DMS153 treated with DMSO at 0.1 percent for 48 hours (cell line): Measurements from ENCODE around the gene TNIP1.

Source experiments
- DNase-seq: peaks from one replicate; lab custom pipeline; 2025; ENCODE audit not compliant: unreplicated experiment; lab: John Stamatoyannopoulos, UW

Gene TNIP1

GRCh38 chr5:151047814-151048425, 32.9 kb downstream of the TNIP1 start:
- DNase-seq = no peak

GRCh38 chr5:151042453-151043093, 38.3 kb downstream of the TNIP1 start:
- DNase-seq = no peak

GRCh38 chr5:151041577-151042268, 39.1 kb downstream of the TNIP1 start:
- no peak for DNase-seq

GRCh38 chr5:151040211-151040747, 40.6 kb downstream of the TNIP1 start:
- no peak for DNase-seq

GRCh38 chr5:151039665-151040064, 41.2 kb downstream of the TNIP1 start:
- DNase-seq = no peak

- DNase-seq = no peak
Observed at GRCh38 chr5:151038801-151039238, 42.0 kb downstream of the TNIP1 start.

GRCh38 chr5:151038412-151038745, 42.5 kb downstream of the TNIP1 start:
- no peak for DNase-seq

GRCh38 chr5:151037561-151038411, 43.0 kb downstream of the TNIP1 start:
- no peak for DNase-seq

- no peak for DNase-seq
Observed at GRCh38 chr5:151036556-151036955, 44.3 kb downstream of the TNIP1 start.

- DNase-seq = no peak
Observed at GRCh38 chr5:151034422-151035379, 46.1 kb downstream of the TNIP1 start.

GRCh38 chr5:151033217-151033934, 47.5 kb downstream of the TNIP1 start:
- DNase-seq = no peak

- DNase-seq = no peak
Observed at GRCh38 chr5:151031554-151031953, 49.3 kb downstream of the TNIP1 start.

- no peak for DNase-seq
Observed at GRCh38 chr5:151030379-151030778, 50.5 kb downstream of the TNIP1 start.

- no peak for DNase-seq
Observed at GRCh38 chr5:151030056-151030336, 50.8 kb downstream of the TNIP1 start.

GRCh38 chr5:151029179-151030055, 51.4 kb downstream of the TNIP1 start:
- DNase-seq = no peak

GRCh38 chr5:151028717-151029116, 52.1 kb downstream of the TNIP1 start:
- no peak for DNase-seq

- no peak for DNase-seq
Observed at GRCh38 chr5:151027961-151028479, 52.8 kb downstream of the TNIP1 start.

GRCh38 chr5:151026679-151027078, 54.2 kb downstream of the TNIP1 start:
- no peak for DNase-seq
